Lower leg skin (tissue), 4 donors: ENCODE data around the gene TRDMT1. TPM values are rescaled to one million over a fixed set of nuclear protein-coding genes. Genes with fewer than 3 reads are reported as not detected.

ENCODE experiments used
- DNase-seq, 2 donors: peaks; one replicate each; pipeline ENCODE4 v3.0.0-alpha.2; 2019; ENCODE audit warnings: low spot score in 2 of 2
- H3K4me3 ChIP-seq: fragments of 200-600 bp; sonication (generic); 2 replicates; pipeline ENCODE4 v1.5.1; 2017; ENCODE audit warnings: mild to moderate bottlenecking, low read depth; ENCODE audit not compliant: poor library complexity, severe bottlenecking
- CTCF ChIP-seq, 3 donors: fragments of 450-650 bp; IDR thresholded peaks; one replicate each; pipeline ENCODE4 v1.5.1; 2016; ENCODE audit warnings: antibody characterized with exemption in 3 of 3, mild to moderate bottlenecking in 3 of 3, moderate library complexity in 2 of 3
- POLR2A ChIP-seq, 2 donors: fragments of 450-650 bp; IDR thresholded peaks; one replicate each; pipeline ENCODE4 v1.6.1; 2016 to 2017; ENCODE audit warnings: antibody characterized with exemption in 2 of 2, mild to moderate bottlenecking in 1 of 2, moderate library complexity in 1 of 2
- WGBS, 2 donors: methylation state at CpG; one replicate each; pipeline ENCODE4 v1.1.5; 2018; 5-methylcytosine and 5-hydroxymethylcytosine counted together
- intact Hi-C: fragments of 100-400 bp; cut with DNase I; formaldehyde crosslinking; loops from one replicate; pipeline ENCODE4 v1.15.0; 2023; ENCODE audit warnings: low total_unique reads
- total RNA-seq, 4 donors: library from RNA; depleted of rRNA; stranded (reverse); fragments of >200 nt; gene quantifications; one replicate each; pipeline ENCODE4 v1.1.0, GENCODE V29; 2016

Gene TRDMT1
- total RNA-seq, 4 donors from 2014 or later, result 3.9 to 4.5 (median 4.1) TPM

GRCh38 chr10:17134282-17134681 lies 67.2 kb downstream of the TRDMT1 start:
- TF ChIP-seq POLR2A (IDR thresholded peaks at IDR 0.05) (no peak), CTCF (IDR thresholded peaks at IDR 0.05) (no peak)
- intact Hi-C loops, result no loop called here
- no peak overlapping the region for H3K4me3 ChIP-seq
- 86 to 92% methylated on average over 2 of the region's 2 CpGs for WGBS, 2 donors
- DNase-seq, result no peak

DNA sequence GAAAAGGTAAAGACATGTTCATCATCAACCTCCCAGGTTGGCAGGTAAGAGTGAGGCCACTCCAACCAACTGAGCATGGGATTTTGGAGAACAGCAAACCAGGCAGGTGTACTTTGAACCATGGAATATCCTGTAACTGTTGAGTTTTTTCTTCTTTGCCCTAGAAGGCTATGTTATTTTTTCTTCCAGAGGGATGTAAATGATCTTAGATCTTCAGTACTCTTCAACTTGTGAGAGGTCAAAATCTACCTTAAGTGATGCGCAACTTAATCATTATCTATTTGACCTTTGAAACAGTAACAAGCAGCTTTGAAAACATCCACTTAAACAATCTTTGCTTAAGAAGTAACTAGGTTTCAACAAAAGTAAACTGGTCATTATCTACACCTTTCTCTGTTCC lies 71.7 kb downstream of the TRDMT1 start, which contains the start of gene CUBN:
Gene CUBN, minus strand, starts transcription at position 71 of the 400 bp plus-strand sequence. Its CDS starts 46 bp downstream, at position 25.
- 100% methylated on average over 1 of the region's 1 CpG for WGBS, 2 donors
- no peak for DNase-seq

GRCh38 chr10:17128261-17128660 lies 73.2 kb downstream of the TRDMT1 start:
- TF ChIP-seq CTCF (IDR thresholded peaks at IDR 0.05) (no peak), POLR2A (IDR thresholded peaks at IDR 0.05) (no peak)
- intact Hi-C loops, result no loop called here
- WGBS, 2 donors, result 72 to 79% methylated on average over 3 of the region's 3 CpGs
- no peak for DNase-seq
- no peak overlapping the region for H3K4me3 ChIP-seq

More for the DNA sequence above, 71.7 kb downstream of the TRDMT1 start, which contains the start of gene CUBN:
- no peak within 1 kb of the TSS for H3K4me3 ChIP-seq
- intact Hi-C loops, result no loop called here
- TF ChIP-seq POLR2A (IDR thresholded peaks at IDR 0.05) (no peak), CTCF (IDR thresholded peaks at IDR 0.05) (no peak)

GRCh38 chr10:17126327-17126726 lies 75.1 kb downstream of the TRDMT1 start:
- intact Hi-C loops, result no loop called here
- 92 to 94% methylated on average over 5 of the region's 5 CpGs for WGBS, 2 donors
- DNase-seq, result no peak

DNA sequence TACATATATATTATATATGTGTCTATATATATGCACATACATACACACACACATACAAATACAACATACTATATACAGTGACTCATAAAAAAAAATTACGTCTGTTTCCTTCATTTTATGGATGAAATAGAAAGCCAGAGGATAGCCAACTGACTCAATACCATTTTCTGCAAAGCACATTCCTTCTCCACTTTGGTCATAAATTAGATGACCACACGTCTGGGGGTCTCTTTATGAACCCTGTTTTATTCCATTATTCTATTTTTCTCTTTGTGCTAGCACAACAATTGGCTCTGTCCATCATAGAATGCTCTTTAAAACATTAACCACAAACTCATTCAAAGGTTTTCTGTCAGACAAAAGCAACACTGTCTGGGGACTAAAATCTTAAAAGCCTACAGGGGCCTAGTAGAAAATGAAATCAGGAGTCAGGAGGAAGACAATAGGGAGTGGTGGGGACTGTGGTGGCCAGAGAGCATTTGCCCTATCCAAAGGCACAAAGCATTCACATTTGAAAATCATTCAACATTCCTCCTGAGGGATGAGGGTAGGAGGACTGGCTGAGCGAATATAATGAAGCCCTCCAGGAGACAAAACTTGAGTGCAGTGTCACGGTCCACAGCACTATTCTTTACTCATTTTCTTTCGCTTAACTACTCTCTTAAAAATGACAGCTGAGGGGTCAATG lies 76.1 kb downstream of the TRDMT1 start:
- 77% methylated on average over 5 of the region's 5 CpGs for WGBS, 2 donors

More at GRCh38 chr10:17126327-17126726, 75.1 kb downstream of the TRDMT1 start:
- TF ChIP-seq CTCF (IDR thresholded peaks at IDR 0.05), result no peak
- H3K4me3 ChIP-seq, result no peak overlapping the region

More for the DNA sequence above, 76.1 kb downstream of the TRDMT1 start:
- DNase-seq, result no peak
- TF ChIP-seq CTCF (IDR thresholded peaks at IDR 0.05) (no peak), POLR2A (IDR thresholded peaks at IDR 0.05) (no peak)
- H3K4me3 ChIP-seq, result no peak overlapping the region
- intact Hi-C loops, result no loop called here
